ENCODE results near the gene CAMK2N2.
A peak's percentile ranks its signal among the peaks of the same experiment; 100 is the strongest.

CAMK2N2 gene

GRCh38 chr3:184249412-184250166 lies 11.8 kb downstream of the CAMK2N2 start, which contains the start of gene EEF1AKMT4:
Gene EEF1AKMT4 (plus strand): TSS chr3:184249672. CDS start chr3:184249695, 23 bp downstream.
- H3K4me3 ChIP-seq (ENCODE audit: low read depth, low read length), result peak within 1 kb of the TSS; percentile 86
- TF ChIP-seq CTCF (IDR thresholded peaks at IDR 0.05; ENCODE audit: insufficient read depth, low read depth, low read length, missing control alignments), result peak; percentile 12

GRCh38 chr3:184248454-184249411 lies 12.6 kb downstream of the CAMK2N2 start, which contains the start of gene ALG3:
Gene ALG3 (minus strand): TSS chr3:184248962. CDS start chr3:184248940, 22 bp downstream.
- peak; percentile 94 for DNase-seq (ENCODE audit: low read depth)
- peak within 1 kb of the TSS; percentile 86 for H3K4me3 ChIP-seq (ENCODE audit: low read depth, low read length)
- no peak for TF ChIP-seq CTCF (IDR thresholded peaks at IDR 0.05; ENCODE audit: insufficient read depth, low read depth, low read length, missing control alignments)

More at GRCh38 chr3:184249412-184250166, 11.8 kb downstream of the CAMK2N2 start, which contains the start of gene EEF1AKMT4:
- peak; percentile 99 for DNase-seq (ENCODE audit: low read depth)

- no peak for TF ChIP-seq CTCF (IDR thresholded peaks at IDR 0.05; ENCODE audit: insufficient read depth, low read depth, low read length, missing control alignments)
- no peak overlapping the region for H3K4me3 ChIP-seq (ENCODE audit: low read depth, low read length)
- DNase-seq (ENCODE audit: low read depth), result no peak
Observed at GRCh38 chr3:184242297-184242685, 19.1 kb downstream of the CAMK2N2 start.

GRCh38 chr3:184241447-184242296 lies 19.7 kb downstream of the CAMK2N2 start:
- peak; percentile 30 for DNase-seq (ENCODE audit: low read depth)
- no peak overlapping the region for H3K4me3 ChIP-seq (ENCODE audit: low read depth, low read length)
- TF ChIP-seq CTCF (IDR thresholded peaks at IDR 0.05; ENCODE audit: insufficient read depth, low read depth, low read length, missing control alignments), result no peak

GRCh38 chr3:184241141-184241446 lies 20.3 kb downstream of the CAMK2N2 start:
- no peak for DNase-seq (ENCODE audit: low read depth)
- H3K4me3 ChIP-seq (ENCODE audit: low read depth, low read length), result no peak overlapping the region
- no peak for TF ChIP-seq CTCF (IDR thresholded peaks at IDR 0.05; ENCODE audit: insufficient read depth, low read depth, low read length, missing control alignments)
